Astrocyte of the hippocampus (primary cell): ENCODE results near the gene COL26A1.
"Not testable (repeated sequence)": the region's sequence is repeated elsewhere in the genome, so short reads cannot be mapped to it uniquely, and the experiment has no call there.

Experiments used
- DNase-seq: peaks from one replicate; pipeline ENCODE4 v3.0.0; 2011; ENCODE audit warnings: low read depth, low spot score

Gene COL26A1

DNA sequence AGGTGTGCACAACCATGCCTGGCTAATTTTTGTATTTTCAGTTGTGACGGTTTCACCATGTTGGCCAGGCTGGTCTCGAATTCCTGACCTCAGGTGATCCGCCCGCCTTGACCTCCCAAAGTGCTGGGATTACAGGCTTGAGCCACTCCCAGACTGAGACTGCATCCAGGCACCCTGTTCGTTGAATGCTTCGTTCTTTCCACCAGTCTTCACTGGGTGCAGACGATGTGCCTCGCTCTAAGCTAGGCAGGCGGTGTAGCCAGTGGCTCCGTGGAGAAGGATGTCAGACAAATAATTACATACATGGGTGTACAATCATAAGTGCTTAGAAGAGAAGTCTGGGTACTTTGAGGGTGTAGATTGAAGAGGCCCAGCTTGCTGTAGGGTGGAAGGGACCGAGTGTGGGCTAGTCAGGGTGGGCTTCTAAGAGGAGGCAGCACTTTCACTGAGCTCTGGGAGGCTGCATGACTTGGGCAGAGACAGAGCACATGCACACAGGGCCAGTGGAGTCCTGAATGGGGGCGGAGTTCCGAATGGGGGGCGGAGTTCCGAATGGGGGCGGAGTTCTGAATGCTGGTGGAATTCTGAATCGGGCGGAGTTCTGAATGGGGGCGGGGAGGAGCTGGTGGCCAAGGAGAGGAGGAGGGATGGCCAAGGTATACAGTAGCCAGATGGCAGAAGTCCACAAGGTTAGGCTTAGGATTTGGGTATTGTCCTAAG, 74.3 kb downstream of the COL26A1 start:
- no peak for DNase-seq

DNA sequence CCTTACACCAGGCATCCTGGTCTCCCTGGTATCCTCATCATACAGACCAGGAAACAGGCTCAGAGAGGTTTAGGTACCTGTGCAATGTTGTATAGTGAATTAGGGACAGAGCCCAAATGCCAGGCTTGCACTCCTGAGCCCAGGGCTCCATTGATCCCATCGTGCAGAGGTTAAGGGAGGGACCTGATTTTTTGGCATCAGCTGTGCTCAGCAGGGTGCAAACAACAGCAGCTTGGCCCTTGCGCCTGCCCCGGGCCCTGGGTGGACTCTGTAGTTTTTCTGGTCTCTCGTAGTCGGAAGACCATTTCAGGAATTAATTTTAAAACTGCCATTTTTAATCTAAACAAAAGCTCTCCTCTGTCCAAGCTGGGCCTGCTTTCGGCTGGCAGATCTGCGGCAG, 79.2 kb downstream of the COL26A1 start:
- DNase-seq: no peak

- peak; percentile 32 for DNase-seq
Measured at GRCh38 chr7:101442426-101443070, 79.9 kb downstream of the COL26A1 start.

DNA sequence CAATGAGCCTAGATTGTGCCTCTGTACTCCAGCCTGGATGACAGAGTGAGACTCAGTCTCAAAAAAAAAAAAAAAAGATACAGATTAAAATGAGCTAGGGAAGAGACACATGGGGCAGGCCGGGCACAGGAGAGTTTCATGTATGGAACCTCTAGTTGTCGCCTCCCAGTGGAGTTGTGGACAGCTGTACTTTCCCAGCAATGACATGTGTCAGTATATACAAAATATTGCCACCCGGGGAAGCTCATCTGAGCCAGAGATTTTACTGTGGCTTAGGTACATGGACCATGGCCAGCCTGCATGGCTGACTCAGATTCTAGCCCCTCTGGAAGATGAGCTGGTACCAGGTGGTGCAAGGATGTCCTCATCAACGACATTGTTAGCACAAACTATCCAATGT, 87.4 kb downstream of the COL26A1 start:
- no peak for DNase-seq

GRCh38 chr7:101453617-101454016, 90.9 kb downstream of the COL26A1 start:
- peak; percentile 87 for DNase-seq

GRCh38 chr7:101457001-101457750, 94.5 kb downstream of the COL26A1 start:
- no peak for DNase-seq

DNA sequence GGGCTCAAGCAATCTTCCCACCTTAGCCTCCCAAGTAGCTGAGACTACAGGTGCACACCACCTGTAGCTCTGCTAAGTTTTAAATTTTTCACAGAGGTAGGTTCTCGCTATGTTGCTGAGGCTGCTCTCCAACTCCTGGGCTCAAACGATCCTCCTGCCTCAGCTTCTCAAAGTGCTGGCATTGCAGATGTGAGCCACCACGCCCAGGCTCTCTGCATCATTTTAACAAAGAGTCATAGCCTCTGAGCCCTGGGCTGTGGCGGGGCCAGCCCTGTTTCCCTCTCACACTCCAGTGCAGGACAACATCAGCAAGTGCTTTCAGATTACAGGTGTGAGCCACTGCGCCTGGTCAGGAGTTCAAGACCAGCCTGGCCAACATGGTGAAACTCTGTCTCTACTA, 102.5 kb downstream of the COL26A1 start:
- DNase-seq: no peak

DNA sequence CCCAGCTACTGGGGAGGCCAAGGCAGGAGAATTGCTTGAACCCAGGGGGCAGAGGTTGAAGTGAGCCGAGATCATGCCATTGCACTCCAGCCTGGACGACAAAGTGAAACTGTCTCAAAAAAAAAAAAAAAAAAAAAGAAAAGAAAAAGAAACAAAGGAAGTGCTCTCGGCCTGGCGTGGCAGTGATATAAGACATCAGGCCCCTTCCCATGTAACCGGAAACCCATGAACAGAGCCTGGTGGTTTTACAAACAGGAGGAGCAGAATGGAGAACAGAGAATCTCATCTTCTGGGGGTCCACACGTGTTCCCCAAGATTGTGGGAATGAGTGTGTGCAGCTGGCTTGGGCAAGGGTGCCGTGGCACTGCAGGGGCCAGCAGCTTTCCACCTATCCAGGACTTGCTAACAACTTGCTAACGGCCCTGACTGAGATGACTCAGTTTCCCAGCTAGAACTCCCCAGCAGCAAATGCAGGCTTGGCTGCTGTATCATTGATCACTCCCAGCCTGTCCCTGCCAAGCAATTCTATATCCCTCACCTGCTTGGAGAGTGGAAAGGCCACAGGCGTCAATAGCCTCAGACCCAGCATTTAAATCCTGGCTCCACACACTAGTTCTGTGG, 103.0 kb downstream of the COL26A1 start:
- no peak for DNase-seq

DNA sequence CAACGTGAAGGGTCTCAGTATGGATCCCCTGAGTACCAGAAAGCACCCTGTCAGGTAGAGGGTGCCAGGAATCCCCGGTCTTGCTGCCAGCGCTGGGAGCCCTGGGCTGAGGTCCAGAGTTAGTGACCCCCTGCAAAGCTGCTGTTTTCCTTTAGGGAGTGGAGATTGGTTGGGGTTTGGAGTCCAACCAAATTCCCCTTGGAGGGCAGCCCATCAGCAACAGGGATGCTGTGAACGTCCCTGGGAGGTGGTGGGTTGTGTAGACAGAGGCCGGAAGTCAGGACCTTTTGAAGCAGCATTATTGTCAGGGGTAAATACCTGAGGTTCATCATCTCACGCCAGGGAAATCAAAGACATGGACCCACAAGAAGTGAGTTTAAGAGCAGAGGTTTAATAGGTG, 104.2 kb downstream of the COL26A1 start:
- DNase-seq: peak; percentile 88

DNA sequence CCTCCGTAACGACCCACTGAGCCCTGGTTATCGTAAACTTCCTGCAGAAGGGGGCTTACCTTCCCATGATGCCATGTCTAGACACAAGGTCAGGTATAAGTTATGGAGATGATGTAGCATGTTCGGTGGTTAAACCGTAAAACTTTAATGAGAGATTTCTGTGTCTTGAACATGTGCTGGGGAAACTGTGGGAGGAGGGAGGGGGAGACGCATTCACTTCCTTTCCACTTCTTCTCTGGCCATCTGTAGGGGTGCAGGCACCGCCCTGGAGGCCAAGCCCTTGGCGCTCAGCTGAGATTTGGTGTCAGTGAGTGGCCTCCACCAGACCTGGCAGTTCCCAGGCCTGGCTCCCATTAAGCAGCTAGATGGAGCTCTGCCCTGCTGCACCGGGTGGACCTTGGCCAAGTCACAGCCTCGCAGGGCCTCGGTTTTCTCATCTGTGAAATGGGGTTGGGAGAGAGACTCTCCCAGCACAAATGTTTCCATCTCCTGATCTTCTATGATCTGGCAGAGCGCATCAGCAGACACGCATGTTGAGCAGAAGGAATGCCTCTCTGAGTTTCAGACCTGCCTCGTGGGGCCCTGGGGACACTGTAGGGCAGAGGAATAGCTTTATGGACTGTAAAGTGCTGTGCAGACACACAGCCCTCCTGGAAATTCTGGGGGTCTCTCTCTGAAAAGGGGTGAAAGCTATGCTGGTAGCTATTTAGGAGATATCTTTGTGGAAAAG, 106.0 kb downstream of the COL26A1 start:
- DNase-seq: no peak

GRCh38 chr7:101470668-101471487, 108.2 kb downstream of the COL26A1 start:
- no peak for DNase-seq

DNA sequence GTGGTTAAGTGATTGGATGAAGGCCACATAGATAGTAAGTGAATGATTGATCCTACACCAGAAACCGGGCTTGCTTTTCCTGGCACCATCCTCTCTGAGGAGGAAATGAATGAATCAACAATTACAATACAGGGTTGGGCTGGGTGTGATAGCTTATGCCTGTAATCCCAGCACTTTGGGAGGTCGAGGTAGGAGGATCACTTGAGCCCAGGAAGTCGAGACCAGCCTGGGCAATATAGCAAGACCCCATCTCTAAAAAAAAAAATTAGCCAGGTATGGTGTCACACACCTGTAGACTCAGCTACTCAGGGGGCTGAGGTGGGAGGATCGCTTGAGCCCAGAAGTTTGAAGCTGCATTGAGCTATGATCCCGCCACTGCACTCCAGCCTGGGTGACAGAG, 111.5 kb downstream of the COL26A1 start:
- no peak for DNase-seq

DNA sequence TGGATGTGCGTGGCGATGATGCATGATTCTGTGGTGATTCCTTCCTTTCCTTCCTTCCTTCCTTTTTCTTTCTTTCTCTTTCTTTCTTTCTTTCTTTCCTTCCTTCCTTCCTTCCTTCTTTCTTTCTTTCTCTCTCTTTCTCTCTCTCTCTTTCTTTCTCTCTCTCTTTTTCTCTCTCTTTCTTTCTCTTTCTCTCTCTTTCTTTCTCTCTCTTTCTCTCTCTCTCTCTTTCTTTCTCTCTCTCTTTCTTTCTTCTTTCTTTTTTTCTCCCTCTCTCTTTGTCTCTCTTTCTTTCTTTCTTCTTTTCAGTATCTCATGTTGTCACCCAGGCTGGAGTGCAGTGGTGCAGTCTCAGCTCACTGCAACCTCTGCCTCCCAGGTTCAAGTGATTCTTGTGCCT, 113.0 kb downstream of the COL26A1 start:
- not testable (repeated sequence) for DNase-seq

- no peak for DNase-seq
Measured at GRCh38 chr7:101479217-101479616, 116.5 kb downstream of the COL26A1 start.

- DNase-seq: not testable (repeated sequence)
Measured at GRCh38 chr7:101486056-101486432, 123.4 kb downstream of the COL26A1 start.

- DNase-seq: peak; percentile 70
Measured at GRCh38 chr7:101486433-101487104, 123.9 kb downstream of the COL26A1 start.

- DNase-seq: no peak
Measured at GRCh38 chr7:101487105-101487458, 124.4 kb downstream of the COL26A1 start.

DNA sequence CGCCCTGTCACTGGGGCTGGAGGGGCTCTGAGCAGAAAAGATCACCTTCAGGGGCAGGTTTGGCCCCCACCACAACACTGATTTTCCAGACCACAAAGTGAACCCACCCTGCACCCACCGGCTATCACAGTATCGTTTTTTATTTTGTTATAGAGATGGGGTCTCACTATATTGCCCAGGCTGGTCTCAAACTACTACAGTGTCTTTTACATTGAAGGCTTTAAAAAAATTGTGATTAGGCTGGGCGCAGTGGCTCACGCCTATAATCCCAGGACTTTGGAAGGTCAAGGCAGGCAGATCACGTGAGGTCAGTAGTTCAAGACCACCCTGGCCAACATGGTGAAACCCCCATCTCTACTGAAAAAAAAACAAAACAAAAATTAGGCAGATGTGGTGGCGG, 125.1 kb downstream of the COL26A1 start:
- no peak for DNase-seq

DNA sequence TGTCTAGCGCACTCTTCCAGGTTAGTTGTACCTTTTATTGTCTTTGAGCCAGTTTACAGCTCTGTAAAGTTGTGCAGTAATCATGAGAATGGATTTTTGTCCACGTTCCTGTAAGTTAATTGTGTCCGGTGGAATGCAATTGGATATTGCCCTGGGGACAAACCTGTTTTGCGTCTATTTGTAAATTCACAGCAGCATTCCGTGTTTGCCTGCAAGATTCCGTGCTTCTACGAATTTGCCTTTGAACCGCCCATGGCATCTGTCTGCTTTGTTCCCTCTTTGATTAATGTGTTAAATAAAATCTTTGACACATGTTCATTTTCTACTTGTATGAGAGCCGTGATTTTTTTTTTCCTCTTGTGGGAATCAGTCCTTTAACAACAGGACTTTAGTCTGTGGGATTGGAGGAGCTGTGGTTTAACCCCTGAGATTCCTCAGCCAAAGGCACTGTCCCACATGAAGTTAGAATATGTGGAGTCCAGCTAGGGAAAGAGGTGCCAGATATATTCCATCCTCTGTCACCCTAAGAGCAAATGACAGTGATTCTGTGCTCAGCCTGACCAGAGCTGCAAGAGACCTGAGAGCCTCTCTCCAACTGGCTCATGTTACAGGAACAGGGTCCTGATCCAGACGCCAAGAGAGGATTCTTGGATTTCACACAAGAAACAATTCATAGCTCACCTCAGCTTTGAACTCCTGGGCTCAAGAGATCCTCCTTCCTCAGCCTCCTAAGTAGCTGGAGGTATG, 126.3 kb downstream of the COL26A1 start:
- peak; percentile 45 for DNase-seq

DNA sequence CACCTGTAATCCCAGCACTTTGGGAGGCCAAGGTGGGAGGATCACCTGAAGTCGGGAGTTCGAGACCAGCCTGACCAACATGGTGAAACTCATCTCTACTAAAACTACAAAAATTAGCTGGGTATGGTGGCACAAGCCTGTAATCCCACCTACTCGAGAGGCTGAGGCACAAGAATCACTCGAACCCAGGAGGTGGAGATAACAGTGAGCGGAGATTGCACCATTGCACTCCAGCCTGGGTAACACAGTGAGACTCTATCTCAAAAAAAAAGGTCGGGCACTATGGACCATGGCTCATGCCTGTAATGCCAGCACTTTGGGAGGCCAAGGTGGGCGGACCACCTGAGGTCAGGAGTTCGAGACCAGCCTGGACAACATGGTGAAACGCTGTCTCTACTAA, 127.8 kb downstream of the COL26A1 start:
- not testable (repeated sequence) for DNase-seq
